ENCODE results near the gene CTSW. TPM values are rescaled to one million over a fixed set of nuclear protein-coding genes. Genes with fewer than 3 reads are reported as not detected.
"Not testable (repeated sequence)": the region's sequence is repeated elsewhere in the genome, so short reads cannot be mapped to it uniquely, and the experiment has no call there.

Gene CTSW
- polyA plus RNA-seq, 12 donors = 0.32 to 5.3 (median 0.78) TPM; not detected in 2

GRCh38 chr11:65884716-65885092, 5.1 kb downstream of the CTSW start:
- DNase-seq = no peak

GRCh38 chr11:65885231-65885630, 5.6 kb downstream of the CTSW start:
- no peak for DNase-seq

GRCh38 chr11:65885808-65886536, 6.3 kb downstream of the CTSW start:
- DNase-seq = no peak

GRCh38 chr11:65886826-65887722, 7.4 kb downstream of the CTSW start:
- no peak for DNase-seq

GRCh38 chr11:65887723-65888162, 8.1 kb downstream of the CTSW start:
- no peak for DNase-seq

- DNase-seq = peak; percentile 98
These were observed 8.7 kb downstream of the CTSW start, which contains the start of gene FIBP for GRCh38 chr11:65888163-65888814. FIBP (minus strand) TSS chr11:65888471; CDS start chr11:65888418, 53 bp downstream.

GRCh38 chr11:65890324-65891218, 10.9 kb downstream of the CTSW start, which contains the start of gene CCDC85B:
CCDC85B (plus strand) TSS chr11:65890673; CDS start chr11:65890784, 111 bp downstream.
- DNase-seq = peak; percentile 98

- no peak for DNase-seq
These were observed 11.8 kb downstream of the CTSW start for GRCh38 chr11:65891219-65892136.

GRCh38 chr11:65892137-65892540, 12.5 kb downstream of the CTSW start:
- DNase-seq = not testable (repeated sequence)

- no peak for DNase-seq
These were observed 13.2 kb downstream of the CTSW start for GRCh38 chr11:65892661-65893317.

GRCh38 chr11:65894034-65894591, 14.5 kb downstream of the CTSW start:
- DNase-seq = no peak

GRCh38 chr11:65895482-65895981, 15.9 kb downstream of the CTSW start:
- DNase-seq = no peak

- DNase-seq = no peak
These were observed 16.7 kb downstream of the CTSW start for GRCh38 chr11:65896034-65896999.

- no peak for DNase-seq
These were observed 17.4 kb downstream of the CTSW start for GRCh38 chr11:65897020-65897471.

GRCh38 chr11:65898656-65899355, 19.2 kb downstream of the CTSW start:
- no peak for DNase-seq

- DNase-seq = no peak
These were observed 19.9 kb downstream of the CTSW start for GRCh38 chr11:65899356-65900124.
